ENCODE results near the gene SSR2. TPM values are rescaled to one million over a fixed set of nuclear protein-coding genes. Genes with fewer than 3 reads are reported as not detected.

The SSR2 gene
- total and polyA plus RNA-seq, 7 experiments from 2014 or later = 207 to 393 (median 268) TPM

DNA sequence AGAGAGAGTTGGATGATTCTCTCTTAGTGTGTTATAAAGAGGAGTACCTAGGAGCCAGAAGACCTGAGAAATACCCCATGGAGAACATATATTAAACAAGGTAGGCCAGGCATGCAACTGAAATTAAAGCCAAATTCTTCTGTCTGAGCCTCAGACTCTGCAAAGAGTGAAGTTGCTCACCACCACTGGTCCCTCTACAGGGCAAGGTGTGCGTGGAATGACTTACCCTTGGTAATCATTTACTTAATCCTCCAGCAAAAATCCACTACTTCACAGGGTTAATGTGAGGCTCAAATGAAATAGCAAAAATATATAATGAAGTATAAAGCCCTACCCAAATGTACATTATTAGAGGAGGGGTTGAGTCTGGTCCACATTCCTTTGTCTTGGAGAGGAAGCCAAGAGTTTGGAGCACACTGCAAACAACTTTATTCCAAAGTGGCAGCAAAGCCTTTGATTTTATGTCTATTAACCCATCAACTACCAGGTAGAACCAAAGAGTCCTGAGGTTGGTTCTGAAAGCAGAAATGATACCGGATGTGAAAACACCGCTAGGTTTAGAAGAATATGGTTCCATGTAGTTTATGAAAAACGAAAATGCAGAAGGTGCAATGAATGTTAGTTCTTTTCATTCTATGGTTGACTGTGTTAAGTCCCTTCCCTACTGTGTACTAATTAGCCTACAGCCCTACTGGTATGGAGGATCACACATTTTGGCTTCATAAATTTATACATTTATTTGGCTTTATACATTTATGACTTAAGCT is 8.5 kb downstream of the SSR2 start:
- Histone ChIP-seq H3K9me3 (ENCODE audit: control insufficient read depth in 2 of 3, low read length in 3 of 3) (no peaks in the 10 kb centered on the region), H3K27ac (ENCODE audit: low read depth, low read length) (no peak overlapping the region), H3K36me3 (ENCODE audit: control insufficient read depth in 2 of 3, insufficient read depth in 3 of 3, low read length in 3 of 3) (peaks cover 24 to 77% (median 36%) of the 10 kb centered on the region in 3 experiments), H3K27me3 (ENCODE audit: control insufficient read depth in 2 of 2, insufficient read depth in 2 of 2, low read length in 2 of 2) (no peaks in the 10 kb centered on the region), H3K4me1 (ENCODE audit: control insufficient read depth in 2 of 2, insufficient read depth in 2 of 2, low read length in 2 of 2) (no peaks in the 10 kb centered on the region), H3K4me3 (ENCODE audit: low read length) (no peak overlapping the region)
- ChIA-PET CTCF (no interaction called here), POLR2A (no interaction called here)
- Mint-ChIP-seq H3K27ac (peak overlapping the region in 1 of 9 donors; percentile 38), H3K36me3 (peaks cover 7 to 52% (median 29%) of the 10 kb centered on the region in 5 donors), H3K9me3 (no peaks in the 10 kb centered on the region), H3K27me3 (no peaks in the 10 kb centered on the region), H3K4me3 (no peak overlapping the region), H3K4me1 (peaks cover 3 to 27% (median 13%) of the 10 kb centered on the region in 7 donors)
- DNase-seq (no peak), ATAC-seq (no peak)
- intact Hi-C loops (cut with micrococcal nuclease) = no loop called here

DNA sequence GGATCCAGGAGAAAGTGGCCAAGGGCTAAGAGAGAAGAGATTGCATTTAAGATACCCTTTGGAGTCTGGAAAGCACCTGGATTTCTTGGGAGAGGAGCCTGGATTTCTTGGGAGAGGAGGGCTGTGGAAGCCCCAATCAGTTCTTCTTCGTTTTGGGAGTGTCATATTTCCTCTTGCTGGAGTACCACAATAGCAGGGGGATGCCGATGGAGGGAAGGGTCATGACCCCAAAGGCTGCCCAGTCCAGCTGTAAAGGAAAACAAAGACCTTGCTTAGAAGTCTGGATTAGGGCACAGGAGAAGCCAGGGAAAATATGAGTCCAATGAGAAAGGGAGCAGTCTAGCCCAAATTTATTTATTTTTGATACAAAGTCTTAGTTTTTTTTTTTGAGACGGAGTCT is 11.3 kb downstream of the SSR2 start:
- H3K36me3 ChIP-seq (ENCODE audit: control insufficient read depth in 2 of 3, insufficient read depth in 3 of 3, low read length in 3 of 3) = peaks cover 19 to 61% (median 31%) of the 10 kb centered on the region in 3 experiments
- no peak for ATAC-seq
- CTCF ChIA-PET = interaction anchor here (0.5 to 0.6 kb wide), 2 partner anchors 123 to 1646 kb away, joined by 3 read pairs; no protein-coding TSS in a partner anchor

DNA sequence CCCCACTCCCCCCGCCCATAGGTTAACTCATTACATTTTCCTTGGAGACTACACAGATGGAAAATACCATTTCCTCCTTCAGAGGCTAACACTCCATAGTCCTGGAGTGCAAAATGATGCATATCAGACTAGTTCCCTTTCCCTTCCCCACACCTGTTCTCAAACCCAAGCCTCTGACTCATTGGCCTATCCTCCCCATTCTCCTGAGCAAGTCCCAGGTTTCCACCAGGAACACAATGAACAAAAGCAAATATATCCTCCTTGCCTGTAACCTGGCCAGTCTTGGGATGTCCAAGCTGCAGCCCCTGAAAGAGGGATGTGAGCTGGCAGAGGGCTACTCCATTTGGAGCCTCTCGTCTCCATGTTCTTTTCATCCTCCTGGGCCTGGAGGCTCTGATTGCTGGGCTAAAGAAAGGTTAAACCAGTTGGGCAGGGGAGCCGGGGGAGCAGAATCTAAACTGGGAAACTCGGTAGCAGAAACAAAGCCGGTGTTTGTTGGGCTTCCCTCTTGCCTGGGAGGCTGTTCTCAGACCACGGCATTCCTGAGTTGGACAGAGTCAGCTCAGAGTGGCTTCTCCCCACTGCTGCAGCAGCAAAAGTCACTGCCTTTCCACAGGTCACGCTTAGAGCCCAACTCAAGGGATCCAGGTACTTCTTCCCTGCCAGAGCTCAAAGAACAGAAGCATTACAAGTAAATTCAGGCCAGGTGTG is 13.9 kb downstream of the SSR2 start:
- Mint-ChIP-seq H3K27me3 (peaks cover 0 to 2% (median 0%) of the 10 kb centered on the region in 5 donors), H3K4me1 (peaks cover 16 to 41% (median 23%) of the 10 kb centered on the region in 7 donors), H3K4me3 (no peak overlapping the region), H3K27ac (peak overlapping the region in 4 of 9 donors; percentile 23 to 73 (median 66)), H3K36me3 (peaks cover 7 to 28% (median 14%) of the 10 kb centered on the region in 5 donors), H3K9me3 (no peaks in the 10 kb centered on the region)
- Histone ChIP-seq H3K9me3 (ENCODE audit: control insufficient read depth in 2 of 3, low read length in 3 of 3) (no peaks in the 10 kb centered on the region), H3K27me3 (ENCODE audit: control insufficient read depth in 2 of 2, insufficient read depth in 2 of 2, low read length in 2 of 2) (no peaks in the 10 kb centered on the region), H3K4me1 (ENCODE audit: control insufficient read depth in 2 of 2, insufficient read depth in 2 of 2, low read length in 2 of 2) (peaks cover 14 to 15% of the 10 kb centered on the region in 2 donors), H3K27ac (ENCODE audit: low read depth, low read length) (no peak overlapping the region), H3K36me3 (ENCODE audit: control insufficient read depth in 2 of 3, insufficient read depth in 3 of 3, low read length in 3 of 3) (peaks cover 12 to 36% (median 15%) of the 10 kb centered on the region in 3 experiments), H3K4me3 (ENCODE audit: low read length) (no peak overlapping the region)
- ChIA-PET CTCF (interaction anchor here (1.8 kb wide), 1 partner anchor 17 kb away, joined by 4 read pairs; no protein-coding TSS in a partner anchor), POLR2A (interaction anchor here (0.6 kb wide), 2 partner anchors 9 to 23 kb away, joined by 3 to 5 read pairs; no protein-coding TSS in a partner anchor)
- DNase-seq (no peak), ATAC-seq (no peak)
- intact Hi-C loops (cut with micrococcal nuclease) = loop anchor here in 1 of 2 donors (5.0 kb wide), 1 partner anchor 60 kb away; no protein-coding TSS in a partner anchor

More for the DNA sequence above, 11.3 kb downstream of the SSR2 start:
- no peaks in the 10 kb centered on the region for H3K9me3 ChIP-seq (ENCODE audit: control insufficient read depth in 2 of 3, low read length in 3 of 3)
- no peak overlapping the region for H3K27ac ChIP-seq (ENCODE audit: low read depth, low read length)
- no peaks in the 10 kb centered on the region for H3K9me3 Mint-ChIP-seq
- DNase-seq = no peak
- peaks cover 7 to 41% (median 22%) of the 10 kb centered on the region in 5 donors for H3K36me3 Mint-ChIP-seq
- H3K4me1 ChIP-seq (ENCODE audit: control insufficient read depth in 2 of 2, insufficient read depth in 2 of 2, low read length in 2 of 2) = peaks cover 13 to 15% of the 10 kb centered on the region in 2 donors
- POLR2A ChIA-PET = interaction anchor here (1.0 kb wide), 1 partner anchor 12 kb away, joined by 3 read pairs; the partner anchor contains the start of gene SSR2
- H3K27me3 Mint-ChIP-seq = no peaks in the 10 kb centered on the region
- no peak overlapping the region for H3K4me3 ChIP-seq (ENCODE audit: low read length)
- H3K27me3 ChIP-seq (ENCODE audit: control insufficient read depth in 2 of 2, insufficient read depth in 2 of 2, low read length in 2 of 2) = no peaks in the 10 kb centered on the region
- no peak overlapping the region for H3K4me3 Mint-ChIP-seq
- intact Hi-C loops (cut with micrococcal nuclease) = loop anchor here in 1 of 2 donors (5.0 kb wide), 1 partner anchor 58 kb away; no protein-coding TSS in a partner anchor
- peaks cover 16 to 36% (median 27%) of the 10 kb centered on the region in 7 donors for H3K4me1 Mint-ChIP-seq
- H3K27ac Mint-ChIP-seq = peak overlapping the region in 1 of 9 donors; percentile 58

DNA sequence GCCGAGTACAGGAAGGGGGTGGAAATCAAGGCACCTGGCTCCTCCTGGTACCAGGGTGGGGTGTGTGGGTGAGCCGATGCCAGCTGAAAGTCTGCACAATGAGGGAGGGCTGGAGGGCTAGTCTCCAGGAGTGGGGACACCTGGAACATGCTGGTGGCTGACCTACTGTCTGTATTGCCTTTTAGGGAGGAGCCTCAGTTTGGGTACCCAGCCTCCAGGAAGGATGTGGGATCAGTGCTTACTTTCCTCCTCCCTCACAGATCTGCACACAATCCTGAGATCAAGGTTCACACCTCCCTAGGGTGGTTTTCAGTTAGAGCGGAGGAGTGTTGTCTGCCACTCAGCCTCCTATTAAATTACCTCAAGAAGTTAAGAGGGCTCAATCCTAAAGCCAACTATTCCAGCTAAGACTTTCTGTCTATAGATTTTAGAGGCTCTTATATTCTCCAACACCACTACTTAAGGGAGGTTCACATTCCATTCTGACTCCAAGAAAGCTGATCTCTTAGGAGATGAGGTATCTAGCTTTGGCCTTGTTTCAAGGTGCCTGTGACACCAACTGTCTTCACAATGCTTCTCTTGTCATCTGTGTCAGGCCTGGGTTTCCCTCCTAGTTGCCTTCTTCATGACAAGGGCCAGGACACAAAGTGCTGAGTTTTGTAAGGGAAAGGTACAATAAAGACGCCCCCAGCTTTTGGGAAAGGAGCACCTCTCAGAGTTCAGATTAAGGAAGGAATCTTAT is 15.7 kb downstream of the SSR2 start:
- Mint-ChIP-seq H3K4me1 (peaks cover 11 to 41% (median 18%) of the 10 kb centered on the region in 7 donors), H3K27me3 (peaks cover 0 to 2% (median 0%) of the 10 kb centered on the region in 5 donors), H3K9me3 (no peaks in the 10 kb centered on the region), H3K27ac (peak overlapping the region; percentile 42 to 92 (median 85)), H3K4me3 (peak overlapping the region; percentile 16 to 66 (median 43)), H3K36me3 (peaks cover 0 to 13% (median 9%) of the 10 kb centered on the region in 5 donors)
- no peaks in the 10 kb centered on the region for H3K9me3 ChIP-seq (ENCODE audit: control insufficient read depth in 2 of 3, low read length in 3 of 3)
- peaks cover 3 to 18% (median 9%) of the 10 kb centered on the region in 3 experiments for H3K36me3 ChIP-seq (ENCODE audit: control insufficient read depth in 2 of 3, insufficient read depth in 3 of 3, low read length in 3 of 3)
- DNase-seq (peak in 6 of 9 donors; percentile 13 to 35 (median 19)), ATAC-seq (peak; percentile 83)
- H3K4me1 ChIP-seq (ENCODE audit: control insufficient read depth in 2 of 2, insufficient read depth in 2 of 2, low read length in 2 of 2) = peaks cover 14 to 15% of the 10 kb centered on the region in 2 donors
- ChIA-PET CTCF (interaction anchor here (0.7 to 1.3 kb wide), 2 partner anchors 15 to 66 kb away, joined by 3 read pairs; no protein-coding TSS in a partner anchor), POLR2A (interaction anchor here (0.6 to 1.0 kb wide), 3 partner anchors 8 to 88 kb away, joined by 3 read pairs; no protein-coding TSS in a partner anchor)
- H3K4me3 ChIP-seq (ENCODE audit: low read length) = peak overlapping the region; percentile 43
- H3K27me3 ChIP-seq (ENCODE audit: control insufficient read depth in 2 of 2, insufficient read depth in 2 of 2, low read length in 2 of 2) = no peaks in the 10 kb centered on the region
- peak overlapping the region; percentile 48 for H3K27ac ChIP-seq (ENCODE audit: low read depth, low read length)
- intact Hi-C loops (cut with micrococcal nuclease) = loop anchor here in 1 of 2 donors (5.0 kb wide), 1 partner anchor 62 kb away; no protein-coding TSS in a partner anchor

DNA sequence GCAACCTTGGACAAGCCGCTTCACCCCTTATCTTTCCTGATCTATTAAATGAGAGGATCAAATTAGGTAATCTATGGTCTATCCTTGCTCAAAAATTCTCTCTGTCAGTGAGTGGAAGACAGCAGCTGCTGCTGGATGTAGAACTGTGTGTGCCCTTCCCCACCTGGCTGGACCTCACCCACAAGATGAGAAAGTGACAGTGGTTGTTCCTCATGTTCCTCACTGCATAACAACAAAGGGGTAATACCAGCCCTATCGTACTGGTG is 16.9 kb downstream of the SSR2 start:
- H3K4me3 ChIP-seq (ENCODE audit: low read length) = no peak overlapping the region
- intact Hi-C loops (cut with micrococcal nuclease) = no loop called here
- no peaks in the 10 kb centered on the region for H3K27me3 ChIP-seq (ENCODE audit: control insufficient read depth in 2 of 2, insufficient read depth in 2 of 2, low read length in 2 of 2)
- no peak overlapping the region for H3K4me3 Mint-ChIP-seq
- H3K9me3 Mint-ChIP-seq = no peaks in the 10 kb centered on the region
- H3K27ac Mint-ChIP-seq = peak overlapping the region in 2 of 9 donors; percentile 1 to 55
- peaks cover 0 to 2% (median 0%) of the 10 kb centered on the region in 5 donors for H3K27me3 Mint-ChIP-seq
- CTCF ChIA-PET = interaction anchor here (0.6 to 1.3 kb wide), 2 partner anchors 14 to 40 kb away, joined by 3 read pairs; no protein-coding TSS in a partner anchor
- no peak for DNase-seq
- no peaks in the 10 kb centered on the region for H3K9me3 ChIP-seq (ENCODE audit: control insufficient read depth in 2 of 3, low read length in 3 of 3)
- POLR2A ChIA-PET = no interaction called here
- H3K4me1 ChIP-seq (ENCODE audit: control insufficient read depth in 2 of 2, insufficient read depth in 2 of 2, low read length in 2 of 2) = peaks cover 14 to 15% of the 10 kb centered on the region in 2 donors
- H3K27ac ChIP-seq (ENCODE audit: low read depth, low read length) = no peak overlapping the region
- H3K4me1 Mint-ChIP-seq = peaks cover 11 to 41% (median 18%) of the 10 kb centered on the region in 7 donors
- peaks cover 0 to 7% (median under 1%) of the 10 kb centered on the region in 3 experiments for H3K36me3 ChIP-seq (ENCODE audit: control insufficient read depth in 2 of 3, insufficient read depth in 3 of 3, low read length in 3 of 3)
- ATAC-seq = no peak
- H3K36me3 Mint-ChIP-seq = peaks cover 0 to 9% (median 5%) of the 10 kb centered on the region in 5 donors
